Stimulated activated CD8-positive, alpha-beta memory T cell treated with anti-CD3 and anti-CD28 coated beads, Interleukin-15, amount 100 ng/mL, for 4 hours (primary cell): ENCODE data around the gene CDH12.
"Not testable (repeated sequence)": the region's sequence is repeated elsewhere in the genome, so short reads cannot be mapped to it uniquely, and the experiment has no call there.

Experiments used
- DNase-seq, 2 donors: peaks; one replicate each; pipeline ENCODE4 v3.0.0-alpha.2; 2020; ENCODE audit warnings: low read depth in 2 of 2

CDH12 gene

GRCh38 chr5:22293147-22293546 lies 560.0 kb downstream of the CDH12 start:
- no peak for DNase-seq

- no peak for DNase-seq
Measured at GRCh38 chr5:22278164-22278563, 575.0 kb downstream of the CDH12 start.

GRCh38 chr5:22277006-22277405 lies 576.1 kb downstream of the CDH12 start:
- no peak for DNase-seq

- DNase-seq, result not testable (repeated sequence)
Measured at GRCh38 chr5:22265855-22266254, 587.3 kb downstream of the CDH12 start.

DNA sequence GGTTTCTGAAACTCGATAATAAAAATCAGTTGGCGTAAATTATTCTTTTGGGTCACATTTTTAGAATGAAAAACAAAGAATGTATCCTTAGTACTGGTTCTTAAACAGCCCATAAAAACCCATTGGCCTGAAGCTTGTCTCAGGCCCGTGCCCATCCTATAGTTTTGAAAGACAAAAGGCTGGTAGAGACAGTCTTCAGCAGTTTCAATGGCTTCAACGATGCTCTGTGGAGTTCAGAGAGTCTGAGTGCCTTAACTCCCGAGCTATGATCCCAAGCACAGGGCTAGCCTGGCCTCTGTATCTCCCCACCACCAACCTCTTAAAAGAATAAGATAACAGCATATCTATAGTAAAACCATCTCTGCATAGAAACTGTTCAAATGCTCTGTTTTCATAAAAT lies 595.0 kb downstream of the CDH12 start:
- no peak for DNase-seq

DNA sequence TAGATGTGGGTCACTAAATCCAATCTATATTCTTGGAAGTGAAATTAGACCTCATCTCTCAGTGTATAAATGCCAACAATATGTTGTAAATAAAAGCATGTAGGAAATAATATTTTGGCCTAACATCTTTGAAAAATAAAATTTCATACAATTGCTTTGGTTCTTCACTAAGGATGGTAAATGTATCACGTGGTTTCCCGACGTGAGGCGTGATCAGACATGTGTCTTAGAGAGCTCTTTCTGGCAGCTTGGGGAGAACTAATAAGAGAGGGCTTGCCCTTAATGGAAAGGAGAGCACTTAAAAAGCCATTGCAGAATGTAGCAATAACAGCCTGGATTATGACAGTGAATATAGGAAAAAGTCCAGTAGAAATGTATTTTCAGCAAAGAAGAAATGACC lies 602.6 kb downstream of the CDH12 start:
- DNase-seq, result no peak

- DNase-seq, result no peak
Measured at GRCh38 chr5:22249209-22249729, 603.9 kb downstream of the CDH12 start.

GRCh38 chr5:22245770-22246169 lies 607.4 kb downstream of the CDH12 start:
- no peak for DNase-seq

GRCh38 chr5:22242532-22242931 lies 610.6 kb downstream of the CDH12 start:
- DNase-seq, result no peak

GRCh38 chr5:22238047-22238446 lies 615.1 kb downstream of the CDH12 start:
- DNase-seq, result no peak

- no peak for DNase-seq
Measured at GRCh38 chr5:22226423-22226822, 626.7 kb downstream of the CDH12 start.

GRCh38 chr5:22223079-22223478 lies 630.1 kb downstream of the CDH12 start:
- no peak for DNase-seq

DNA sequence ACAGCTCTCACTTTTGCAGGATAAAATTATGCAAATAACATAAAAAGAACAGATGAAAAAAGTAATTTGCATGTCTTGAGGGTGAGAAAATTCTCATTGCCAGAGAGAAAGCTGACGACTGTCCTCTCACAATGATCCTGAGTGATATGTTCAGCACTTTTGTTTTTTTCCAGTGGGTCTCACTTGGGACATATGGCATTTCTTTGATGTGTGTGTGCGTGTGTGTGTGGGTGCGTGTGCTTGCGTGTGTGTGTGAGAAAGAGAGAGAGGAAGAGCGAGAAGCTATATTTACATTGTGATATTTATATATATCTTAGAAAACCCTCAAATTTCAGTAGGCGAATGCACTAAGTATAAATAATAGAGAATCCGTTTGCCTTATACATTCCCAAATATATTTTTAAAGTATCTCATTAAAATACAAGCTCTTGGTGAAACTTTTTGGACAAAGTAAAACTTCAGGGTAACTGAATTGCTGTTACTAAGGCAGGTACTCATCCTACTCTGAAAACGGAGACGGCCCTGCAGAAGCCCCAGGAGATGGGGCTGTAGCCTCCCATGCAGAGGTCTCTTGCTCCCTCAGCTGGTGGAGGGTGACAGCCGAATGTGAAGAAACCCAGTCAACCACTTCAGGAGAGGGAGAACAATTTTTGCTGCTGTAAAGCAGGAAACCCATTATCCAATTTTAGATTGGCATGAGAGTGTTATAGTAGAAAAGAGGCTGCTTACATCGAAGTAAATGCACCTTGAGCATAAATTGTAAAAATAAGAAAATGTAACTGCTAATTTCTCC lies 639.2 kb downstream of the CDH12 start:
- not testable (repeated sequence) for DNase-seq

- DNase-seq, result not testable (repeated sequence)
Measured at GRCh38 chr5:22212254-22212991, 640.7 kb downstream of the CDH12 start.

DNA sequence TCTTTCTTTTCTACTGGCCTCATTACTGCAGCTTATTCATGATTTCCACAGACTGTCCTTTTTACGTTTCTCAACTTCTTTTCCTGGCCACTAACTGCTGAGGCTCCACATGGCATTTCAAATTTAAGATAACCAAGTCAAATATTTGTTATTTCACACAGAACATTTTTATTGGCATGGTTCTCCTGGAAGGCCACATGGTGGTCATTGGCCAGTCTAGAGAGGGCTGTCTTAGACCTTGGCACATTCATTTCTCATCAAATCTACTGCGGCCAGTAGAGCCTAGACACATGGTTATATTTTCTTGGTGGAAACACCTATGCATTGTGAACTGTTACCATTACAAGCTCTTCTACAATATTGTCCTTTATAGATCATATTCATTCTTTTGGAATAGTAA lies 644.7 kb downstream of the CDH12 start:
- DNase-seq, result not testable (repeated sequence)

DNA sequence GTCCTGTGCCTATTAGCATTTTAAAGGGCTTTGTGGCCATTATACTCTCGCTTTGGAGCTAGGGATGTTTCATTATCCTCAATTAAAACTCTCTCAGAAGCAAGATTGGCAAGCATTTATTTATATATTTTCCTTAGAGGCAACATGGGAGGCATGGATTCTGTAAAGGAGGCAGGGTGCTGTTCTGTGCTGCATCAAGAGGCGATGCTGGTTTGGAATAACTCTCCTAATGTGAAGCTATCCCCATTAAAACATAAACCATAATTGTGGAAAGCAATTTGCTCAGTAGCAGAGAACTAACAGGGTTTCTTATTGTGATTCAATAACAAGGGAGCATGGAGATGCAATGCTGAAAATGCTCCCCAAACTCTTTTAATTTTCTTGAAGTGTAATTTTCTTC lies 664.5 kb downstream of the CDH12 start:
- DNase-seq, result not testable (repeated sequence)

GRCh38 chr5:22187632-22188228 lies 665.4 kb downstream of the CDH12 start:
- DNase-seq, result not testable (repeated sequence)

GRCh38 chr5:22169226-22169625 lies 683.9 kb downstream of the CDH12 start:
- not testable (repeated sequence) for DNase-seq

DNA sequence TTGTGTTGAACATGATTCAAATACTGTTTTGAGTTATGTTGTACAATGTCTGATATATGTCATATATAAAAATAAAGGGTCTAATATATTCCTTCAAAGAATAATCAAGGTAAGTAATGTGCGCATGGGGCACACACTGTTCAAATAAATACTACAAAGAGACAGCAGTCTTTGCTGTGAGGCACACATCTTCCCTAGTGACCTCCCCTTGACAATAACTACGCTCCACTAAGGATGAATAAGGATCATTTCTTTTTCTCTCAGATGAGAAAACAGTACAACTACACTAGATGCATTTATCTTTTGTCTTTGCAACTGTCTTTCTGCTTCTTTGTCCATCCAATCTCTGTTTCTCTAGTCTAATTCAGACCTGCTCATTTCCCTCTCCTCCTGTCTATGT lies 684.4 kb downstream of the CDH12 start:
- DNase-seq, result not testable (repeated sequence)

GRCh38 chr5:22165931-22166330 lies 687.2 kb downstream of the CDH12 start:
- not testable (repeated sequence) for DNase-seq

GRCh38 chr5:22164910-22165748 lies 688.0 kb downstream of the CDH12 start:
- not testable (repeated sequence) for DNase-seq
